CD8-positive, alpha-beta memory T cell (primary cell): ENCODE measurements around the gene PACSIN1. TPM values are rescaled to one million over a fixed set of nuclear protein-coding genes. Genes with fewer than 3 reads are reported as not detected.

Experiments
- CTCF ChIA-PET: fragments of 350-600 bp; sonication (Branson Sonifier 250); formaldehyde crosslinking; loops from one replicate; lab custom pipeline; 2021; ENCODE audit warnings: antibody characterized with exemption; lab: Charles Lee
- POLR2A ChIA-PET: fragments of 350-600 bp; sonication (Branson Sonifier 250); formaldehyde crosslinking; loops from one replicate; lab custom pipeline; 2021; ENCODE audit warnings: antibody characterized with exemption; lab: Charles Lee
- DNase-seq, 5 donors: peaks; one replicate each; pipeline versions ENCODE4 v3.0.0 to v3.0.0-alpha.2; 2020 to 2022; ENCODE audit warnings: mixed read lengths in 1 of 5
- H3K27ac ChIP-seq: one replicate; pipeline ENCODE4 v1.7.0; 2013; ENCODE audit warnings: low read depth, mild to moderate bottlenecking, low read length, moderate library complexity
- H3K27me3 ChIP-seq: 2 replicates; pipeline ENCODE4 v1.7.0; 2013; ENCODE audit warnings: low read length, mild to moderate bottlenecking; ENCODE audit not compliant: insufficient read depth, poor library complexity, severe bottlenecking
- H3K36me3 ChIP-seq: 2 replicates; pipeline ENCODE4 v1.7.0; 2013; ENCODE audit warnings: mild to moderate bottlenecking, low read length, moderate library complexity; ENCODE audit not compliant: insufficient read depth
- H3K4me1 ChIP-seq: 2 replicates; pipeline ENCODE4 v1.7.0; 2013; ENCODE audit warnings: mild to moderate bottlenecking, low read length, moderate library complexity; ENCODE audit not compliant: insufficient read depth
- H3K4me3 ChIP-seq: 2 replicates; pipeline ENCODE4 v1.7.0; 2013; ENCODE audit warnings: mild to moderate bottlenecking, low read length
- H3K9me3 ChIP-seq: 2 replicates; pipeline ENCODE4 v1.7.0; 2013; ENCODE audit warnings: mild to moderate bottlenecking, low read length
- H3K27ac Mint-ChIP-seq, 8 donors: one replicate each; pipeline ENCODE4 v1.8.0; 2020 to 2021; ENCODE audit warnings: mixed read lengths in 8 of 8, mild to moderate bottlenecking in 6 of 8, inconsistent platforms in 3 of 8, moderate library complexity in 3 of 8
- H3K27me3 Mint-ChIP-seq, 2 donors: one replicate each; pipeline ENCODE4 v1.8.0; 2020 to 2021; ENCODE audit warnings: mixed read lengths in 2 of 2, mild to moderate bottlenecking in 1 of 2, moderate library complexity in 1 of 2
- H3K36me3 Mint-ChIP-seq, 3 donors: one replicate each; pipeline ENCODE4 v1.8.0; 2020 to 2021; ENCODE audit warnings: mixed read lengths in 3 of 3, inconsistent platforms in 1 of 3, mild to moderate bottlenecking in 1 of 3
- H3K4me1 Mint-ChIP-seq, 3 donors: one replicate each; pipeline ENCODE4 v1.8.0; 2020 to 2021; ENCODE audit warnings: mixed read lengths in 3 of 3, inconsistent platforms in 1 of 3, mild to moderate bottlenecking in 1 of 3
- H3K4me3 Mint-ChIP-seq, 7 donors: one replicate each; pipeline ENCODE4 v1.8.0; 2020 to 2021; ENCODE audit warnings: mixed read lengths in 7 of 7, mild to moderate bottlenecking in 6 of 7, moderate library complexity in 4 of 7, inconsistent platforms in 2 of 7
- H3K9me3 Mint-ChIP-seq, 5 donors: one replicate each; pipeline ENCODE4 v1.8.0; 2020 to 2022; ENCODE audit warnings: mixed read lengths in 5 of 5, mild to moderate bottlenecking in 3 of 5, moderate library complexity in 2 of 5, inconsistent platforms in 1 of 5
- polyA plus RNA-seq: library from polyadenylated mRNA; unstranded; fragments of 300-500 nt; fragmentation: Illumina TruSeq; gene quantifications from one replicate; pipeline ENCODE4 v1.2.3, GENCODE V29; 2021
- total RNA-seq, 2 experiments: library from RNA; stranded (reverse); gene quantifications; one replicate each; pipeline ENCODE4 v1.2.3, GENCODE V29; 2021

Gene PACSIN1
- total and polyA plus RNA-seq, 3 experiments from 2014 or later = 0.64 to 5.6 (median 0.70) TPM

- H3K27ac ChIP-seq = no peak overlapping the region
- POLR2A ChIA-PET = no interaction called here
Observed at GRCh38 chr6:34572585-34572984, 106.7 kb downstream of the PACSIN1 start.

GRCh38 chr6:34573567-34574183 is 107.8 kb downstream of the PACSIN1 start:
- POLR2A ChIA-PET = no interaction called here
- DNase-seq = no peak
- CTCF ChIA-PET = no interaction called here

More at GRCh38 chr6:34572585-34572984, 106.7 kb downstream of the PACSIN1 start:
- no peak overlapping the region for H3K27ac Mint-ChIP-seq
- Histone ChIP-seq H3K4me1 (no peaks in the 10 kb centered on the region), H3K27me3 (no peaks in the 10 kb centered on the region), H3K4me3 (no peak overlapping the region), H3K9me3 (no peaks in the 10 kb centered on the region), H3K36me3 (no peaks in the 10 kb centered on the region)
- no peak overlapping the region for H3K4me3 Mint-ChIP-seq
- H3K27me3 Mint-ChIP-seq = peaks cover 10% of the 10 kb centered on the region in 2 donors
- CTCF ChIA-PET = no interaction called here
- no peaks in the 10 kb centered on the region for H3K9me3 Mint-ChIP-seq
- H3K36me3 Mint-ChIP-seq = no peaks in the 10 kb centered on the region
- H3K4me1 Mint-ChIP-seq = peaks cover 3 to 5% (median 5%) of the 10 kb centered on the region in 3 donors
- no peak for DNase-seq

DNA sequence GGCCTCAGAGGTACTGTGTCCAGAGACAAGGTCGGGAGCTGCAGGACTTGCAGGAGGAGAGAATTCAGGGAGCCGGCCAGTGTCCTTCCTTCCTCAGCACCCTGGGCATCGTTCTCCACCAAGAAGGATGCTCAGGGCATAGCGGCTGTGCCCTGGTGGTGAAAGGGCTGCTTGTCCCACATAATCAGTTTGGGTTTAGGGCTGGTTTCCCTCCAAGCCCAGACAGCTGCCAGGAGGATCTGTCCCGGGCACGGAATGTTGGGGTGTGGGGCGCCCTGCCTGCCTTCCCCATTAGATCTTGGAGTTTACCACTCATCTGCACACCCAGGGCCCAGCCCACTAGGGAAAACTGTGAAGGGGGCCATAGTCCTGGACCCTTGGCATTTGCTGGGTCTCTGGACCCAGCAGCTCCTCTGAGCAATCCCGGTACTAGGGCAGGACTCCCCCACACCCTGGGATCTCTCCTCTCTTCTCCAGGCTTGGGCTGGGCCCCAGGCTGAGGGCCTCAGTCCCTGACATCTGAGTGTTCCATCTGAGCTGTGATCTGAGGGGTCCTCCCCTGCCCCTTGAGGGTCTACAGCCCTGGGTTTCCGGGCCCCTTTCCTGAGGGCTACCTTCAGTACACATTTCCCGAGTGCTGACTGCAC is 108.9 kb downstream of the PACSIN1 start:
- Mint-ChIP-seq H3K4me3 (no peak overlapping the region), H3K27ac (no peak overlapping the region), H3K27me3 (peaks cover 3 to 5% of the 10 kb centered on the region in 2 donors), H3K36me3 (no peaks in the 10 kb centered on the region), H3K4me1 (peaks cover 3 to 5% (median 5%) of the 10 kb centered on the region in 3 donors), H3K9me3 (no peaks in the 10 kb centered on the region)
- Histone ChIP-seq H3K27me3 (no peaks in the 10 kb centered on the region), H3K36me3 (no peaks in the 10 kb centered on the region), H3K4me1 (no peaks in the 10 kb centered on the region), H3K4me3 (no peak overlapping the region), H3K9me3 (no peaks in the 10 kb centered on the region), H3K27ac (no peak overlapping the region)
- CTCF ChIA-PET = interaction anchor here (1.6 to 1.8 kb wide), 2 partner anchors 9 to 14 kb away, joined by 5 read pairs; no protein-coding TSS in a partner anchor
- DNase-seq = no peak
- POLR2A ChIA-PET = no interaction called here

More at GRCh38 chr6:34573567-34574183, 107.8 kb downstream of the PACSIN1 start:
- H3K4me3 Mint-ChIP-seq = no peak overlapping the region
- peak overlapping the region in 1 of 8 donors; percentile 12 for H3K27ac Mint-ChIP-seq
- no peaks in the 10 kb centered on the region for H3K9me3 ChIP-seq
- no peak overlapping the region for H3K4me3 ChIP-seq
- peaks cover 4 to 5% of the 10 kb centered on the region in 2 donors for H3K27me3 Mint-ChIP-seq
- H3K36me3 Mint-ChIP-seq = no peaks in the 10 kb centered on the region
- no peak overlapping the region for H3K27ac ChIP-seq
- H3K36me3 ChIP-seq = no peaks in the 10 kb centered on the region
- H3K4me1 ChIP-seq = no peaks in the 10 kb centered on the region
- no peaks in the 10 kb centered on the region for H3K9me3 Mint-ChIP-seq
- H3K27me3 ChIP-seq = no peaks in the 10 kb centered on the region
- H3K4me1 Mint-ChIP-seq = peaks cover 3 to 5% (median 5%) of the 10 kb centered on the region in 3 donors

DNA sequence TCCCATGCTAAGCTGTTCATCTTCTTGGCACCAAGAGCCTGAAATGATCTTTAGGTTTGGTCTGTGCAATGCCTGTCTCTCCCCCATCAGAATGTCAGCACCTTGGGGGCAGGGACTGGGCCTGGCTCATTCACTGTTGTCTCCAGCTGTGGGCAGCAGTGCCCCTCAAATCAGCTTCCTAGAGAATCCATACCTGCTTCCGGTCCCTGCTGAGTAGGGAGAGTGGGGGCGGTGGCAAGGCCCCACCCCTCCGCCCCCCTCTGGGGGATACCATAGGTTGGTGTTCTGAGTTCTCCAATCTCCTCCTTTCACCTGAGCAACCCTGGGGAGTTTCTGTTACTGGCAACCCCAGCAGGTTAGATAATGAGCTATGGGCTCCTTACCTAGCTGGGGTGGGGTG is 109.5 kb downstream of the PACSIN1 start:
- Histone ChIP-seq H3K36me3 (no peaks in the 10 kb centered on the region), H3K9me3 (no peaks in the 10 kb centered on the region), H3K4me3 (no peak overlapping the region), H3K27ac (no peak overlapping the region), H3K27me3 (no peaks in the 10 kb centered on the region), H3K4me1 (no peaks in the 10 kb centered on the region)
- CTCF ChIA-PET = interaction anchor here (1.6 to 1.8 kb wide), 2 partner anchors 9 to 13 kb away, joined by 5 read pairs; no protein-coding TSS in a partner anchor
- Mint-ChIP-seq H3K4me3 (no peak overlapping the region), H3K9me3 (no peaks in the 10 kb centered on the region), H3K27me3 (peaks cover 3 to 5% of the 10 kb centered on the region in 2 donors), H3K27ac (peak overlapping the region in 2 of 8 donors; percentile 8 to 33), H3K4me1 (peaks cover 3 to 5% (median 5%) of the 10 kb centered on the region in 3 donors), H3K36me3 (no peaks in the 10 kb centered on the region)
- POLR2A ChIA-PET = no interaction called here
- DNase-seq = peak in 1 of 5 donors; percentile 8

DNA sequence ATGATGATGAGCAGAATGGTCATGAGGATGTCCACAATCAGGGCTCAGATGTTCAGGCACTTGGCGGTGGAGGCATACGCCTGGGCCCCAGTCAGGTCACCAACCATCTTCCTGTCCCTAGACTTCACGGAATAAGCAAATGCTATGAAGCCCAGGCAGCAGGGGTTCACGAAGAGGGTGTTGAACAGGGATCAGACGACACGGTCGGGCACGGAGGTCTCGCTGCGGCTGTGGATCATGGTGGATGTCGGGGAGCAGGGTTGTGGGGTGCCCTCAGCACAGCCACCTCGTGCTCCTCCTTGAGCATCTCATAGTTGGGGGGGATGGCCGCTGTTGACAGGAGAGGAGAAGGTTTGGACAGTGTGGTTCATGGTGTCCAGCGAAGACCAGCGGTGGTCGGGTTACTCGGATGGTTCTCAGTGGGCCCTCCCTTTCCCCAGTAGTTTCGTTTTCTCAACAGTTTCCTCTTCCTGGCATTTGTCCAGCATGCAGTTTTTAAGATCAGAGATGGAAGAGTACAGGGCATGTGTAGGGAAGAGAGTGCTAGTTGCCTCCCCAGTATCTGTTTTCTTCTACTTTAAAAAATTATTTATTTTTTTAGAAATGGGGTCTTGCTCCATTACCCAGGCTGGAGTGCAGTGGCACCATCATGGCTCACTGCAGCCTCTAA is 110.5 kb downstream of the PACSIN1 start:
- H3K27me3 Mint-ChIP-seq = peaks cover 0 to 3% of the 10 kb centered on the region in 2 donors
- Histone ChIP-seq H3K27ac (no peak overlapping the region), H3K27me3 (no peaks in the 10 kb centered on the region), H3K9me3 (no peaks in the 10 kb centered on the region), H3K36me3 (no peaks in the 10 kb centered on the region), H3K4me1 (no peaks in the 10 kb centered on the region), H3K4me3 (no peak overlapping the region)
- H3K27ac Mint-ChIP-seq = no peak overlapping the region
- POLR2A ChIA-PET = no interaction called here
- peak in 1 of 5 donors; percentile 39 for DNase-seq
- peak overlapping the region in 1 of 7 donors; percentile 68 for H3K4me3 Mint-ChIP-seq
- H3K9me3 Mint-ChIP-seq = no peaks in the 10 kb centered on the region
- no peaks in the 10 kb centered on the region for H3K36me3 Mint-ChIP-seq
- CTCF ChIA-PET = interaction anchor here (0.7 to 1.8 kb wide), 2 partner anchors 12 to 174 kb away, joined by 3 to 5 read pairs; no protein-coding TSS in a partner anchor
- peaks cover 3 to 5% (median 5%) of the 10 kb centered on the region in 3 donors for H3K4me1 Mint-ChIP-seq

DNA sequence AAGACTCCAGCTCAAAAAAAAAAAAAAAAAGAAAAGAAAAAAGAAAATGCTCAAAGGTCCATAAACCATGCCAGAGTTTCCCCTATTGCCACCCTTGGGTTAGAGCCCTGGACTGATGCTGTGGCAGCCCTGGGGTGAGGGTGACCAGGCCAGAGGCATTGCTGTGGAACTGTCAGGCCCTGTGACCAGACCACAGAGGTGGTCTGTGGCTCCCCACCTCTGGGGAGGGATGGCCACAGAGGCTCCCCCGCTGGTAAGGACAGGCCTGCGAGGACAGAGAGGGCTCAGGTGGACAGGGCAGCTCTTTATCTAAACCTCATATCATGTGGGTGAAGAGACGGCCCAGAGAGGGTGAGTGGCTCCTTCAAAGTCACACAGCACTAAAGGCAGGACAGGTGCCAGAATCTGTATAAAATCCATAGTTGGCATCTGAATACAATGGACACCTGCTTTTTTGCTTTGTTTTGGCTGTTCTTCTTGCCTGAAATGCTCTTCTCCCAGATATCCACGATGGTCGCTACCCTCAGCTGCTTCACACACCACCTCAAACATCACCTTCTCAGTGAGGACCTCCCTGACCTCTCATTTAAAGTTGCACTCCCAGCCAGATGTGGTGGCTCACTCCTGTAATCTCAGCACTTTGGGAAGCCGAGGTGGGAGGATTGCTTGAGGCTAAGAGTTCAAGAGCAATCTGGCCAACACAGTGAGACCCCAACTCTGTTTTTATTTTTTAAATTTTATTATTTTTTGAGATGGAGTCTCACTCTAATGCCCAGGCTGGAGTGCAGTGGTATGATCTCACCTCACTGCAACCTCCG is 112.8 kb downstream of the PACSIN1 start:
- H3K27ac Mint-ChIP-seq = peak overlapping the region in 1 of 8 donors; percentile 55
- Histone ChIP-seq H3K4me1 (no peaks in the 10 kb centered on the region), H3K4me3 (no peak overlapping the region), H3K36me3 (no peaks in the 10 kb centered on the region), H3K27me3 (no peaks in the 10 kb centered on the region), H3K27ac (no peak overlapping the region), H3K9me3 (no peaks in the 10 kb centered on the region)
- no peak for DNase-seq
- H3K27me3 Mint-ChIP-seq = no peaks in the 10 kb centered on the region
- no peak overlapping the region for H3K4me3 Mint-ChIP-seq
- H3K36me3 Mint-ChIP-seq = peaks cover 0 to 3% (median 0%) of the 10 kb centered on the region in 3 donors
- H3K9me3 Mint-ChIP-seq = no peaks in the 10 kb centered on the region
- H3K4me1 Mint-ChIP-seq = peaks cover 3 to 5% (median 5%) of the 10 kb centered on the region in 3 donors
- ChIA-PET CTCF (no interaction called here), POLR2A (interaction anchor here (0.6 kb wide), 1 partner anchor 18 kb away, joined by 4 read pairs; no protein-coding TSS in a partner anchor)

GRCh38 chr6:34580707-34581560 is 115.1 kb downstream of the PACSIN1 start:
- Histone ChIP-seq H3K9me3 (no peaks in the 10 kb centered on the region), H3K4me3 (no peak overlapping the region), H3K27me3 (no peaks in the 10 kb centered on the region), H3K36me3 (no peaks in the 10 kb centered on the region), H3K27ac (no peak overlapping the region), H3K4me1 (no peaks in the 10 kb centered on the region)
- Mint-ChIP-seq H3K27me3 (no peaks in the 10 kb centered on the region), H3K36me3 (peaks cover 0 to 12% (median 0%) of the 10 kb centered on the region in 3 donors), H3K27ac (peak overlapping the region in 2 of 8 donors; percentile 1 to 49), H3K4me3 (no peak overlapping the region), H3K4me1 (peaks cover 8 to 15% (median 8%) of the 10 kb centered on the region in 3 donors), H3K9me3 (no peaks in the 10 kb centered on the region)
- DNase-seq = no peak
- POLR2A ChIA-PET = no interaction called here
- CTCF ChIA-PET = no interaction called here
